GM21515 (cell line): ENCODE data around the gene UBE2O.
"Not testable (repeated sequence)": the region's sequence is repeated elsewhere in the genome, so short reads cannot be mapped to it uniquely, and the experiment has no call there.

Source experiments
- ATAC-seq: cut with Tn5 transposase; IDR thresholded peaks from one replicate; pipeline ENCODE4 v1.9.1; 2021; ENCODE audit not compliant: unreplicated experiment

Gene UBE2O

GRCh38 chr17:76378548-76379274 is 74.2 kb downstream of the UBE2O start:
- no peak for ATAC-seq

- ATAC-seq = no peak
Observed at GRCh38 chr17:76376318-76377133, 76.4 kb downstream of the UBE2O start.

GRCh38 chr17:76371656-76372628 is 81.0 kb downstream of the UBE2O start:
- no peak for ATAC-seq

GRCh38 chr17:76370261-76370993 is 82.5 kb downstream of the UBE2O start:
- no peak for ATAC-seq

- ATAC-seq = no peak
Observed at GRCh38 chr17:76369804-76370203, 83.1 kb downstream of the UBE2O start.

- no peak for ATAC-seq
Observed at GRCh38 chr17:76369379-76369778, 83.6 kb downstream of the UBE2O start.

GRCh38 chr17:76368545-76368944 is 84.4 kb downstream of the UBE2O start:
- ATAC-seq = no peak

- ATAC-seq = no peak
Observed at GRCh38 chr17:76367642-76368041, 85.3 kb downstream of the UBE2O start.

- no peak for ATAC-seq
Observed at GRCh38 chr17:76366247-76366646, 86.7 kb downstream of the UBE2O start.

GRCh38 chr17:76365256-76365903 is 87.6 kb downstream of the UBE2O start:
- ATAC-seq = no peak

- ATAC-seq = no peak
Observed at GRCh38 chr17:76363107-76363842, 89.7 kb downstream of the UBE2O start.

- no peak for ATAC-seq
Observed at GRCh38 chr17:76360461-76360860, 92.5 kb downstream of the UBE2O start.

- not testable (repeated sequence) for ATAC-seq
Observed at GRCh38 chr17:76359776-76360175, 93.2 kb downstream of the UBE2O start.

GRCh38 chr17:76359375-76359774 is 93.6 kb downstream of the UBE2O start:
- ATAC-seq = no peak

- ATAC-seq = no peak
Observed at GRCh38 chr17:76357597-76358158, 95.3 kb downstream of the UBE2O start.

GRCh38 chr17:76356803-76357456 is 96.0 kb downstream of the UBE2O start:
- no peak for ATAC-seq

- no peak for ATAC-seq
Observed at GRCh38 chr17:76354747-76355310, 98.1 kb downstream of the UBE2O start.

GRCh38 chr17:76354317-76354729 is 98.6 kb downstream of the UBE2O start:
- ATAC-seq = no peak
